Measurements from ENCODE around the gene MAP4K2. TPM values are rescaled to one million over a fixed set of nuclear protein-coding genes. Genes with fewer than 3 reads are reported as not detected.

MAP4K2 gene
- total and polyA plus RNA-seq, 9 of the 15 experiments (the other 6 are each of a cell fraction or from before 2014, with no cell fraction given): 0.13 to 14.5 (median 7.3) TPM

DNA sequence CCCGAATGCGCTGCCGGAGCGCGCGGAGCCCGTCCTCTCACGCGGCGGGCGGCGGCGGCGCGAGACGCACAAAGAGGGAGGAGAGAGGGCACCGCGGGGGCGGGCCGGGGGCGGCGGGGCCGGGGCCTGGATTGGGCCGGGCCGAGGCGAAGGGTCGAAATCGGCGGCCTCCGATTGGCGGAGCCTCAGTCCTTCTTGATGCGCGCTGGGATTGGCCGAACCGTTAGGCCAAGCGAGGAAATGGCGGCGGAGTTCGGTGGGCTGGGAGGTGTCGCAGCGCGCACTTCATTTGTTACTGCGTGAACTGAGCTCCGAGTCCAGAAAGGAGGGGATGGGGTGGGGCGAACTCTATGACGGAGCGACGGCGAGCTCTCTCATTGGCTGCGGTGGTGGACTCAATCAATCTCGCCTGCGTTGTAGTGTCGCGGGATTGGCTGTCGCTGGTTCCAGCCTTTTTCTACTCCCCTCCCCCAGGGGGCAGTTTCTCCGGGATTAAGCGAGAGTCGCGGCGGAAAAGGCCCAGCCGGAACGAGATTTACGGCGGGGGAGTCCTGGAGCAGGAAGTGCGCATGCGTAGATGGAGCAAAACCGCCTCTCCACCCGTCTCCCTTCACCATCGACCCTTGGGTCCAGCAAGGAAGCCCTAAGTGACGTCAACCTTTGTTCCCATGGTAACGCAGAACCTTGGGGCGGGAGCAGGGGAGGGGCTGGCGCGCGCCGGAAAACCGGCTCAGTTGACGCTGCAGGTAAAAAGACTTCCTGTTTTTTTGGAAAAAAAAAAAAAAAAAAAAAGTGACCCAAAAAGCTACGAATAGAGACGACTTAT, 24.3 kb downstream of the MAP4K2 start, which contains the start of gene SF1:
Gene SF1 (minus strand): TSS at position 70 of the 826 bp plus-strand sequence. CDS start 150 bp downstream, outside the sequence.
- Histone ChIP-seq H3K36me3 (ENCODE audit: control insufficient read depth, insufficient read depth, low read length) (peaks cover 38% of the 10 kb centered on the region), H3K4me1 (replicated peaks in 1 of 2; ENCODE audit: control insufficient read depth in 2 of 2, insufficient read depth in 2 of 2, low read length in 2 of 2) (peaks cover 6 to 18% of the 10 kb centered on the region in 2 experiments; a peak in 3 of 5 replicates), H4K20me1 (replicated peaks; ENCODE audit: control insufficient read depth, insufficient read depth, low read length) (peaks cover 23% of the 10 kb centered on the region), H3K9me3 (replicated peaks; ENCODE audit: control insufficient read depth, insufficient read depth, low read depth, low read length) (no peaks in the 10 kb centered on the region), H3K4me3 (peak within 1 kb of the TSS; percentile 67), H3K79me2 (ENCODE audit: control insufficient read depth, insufficient read depth, low read length) (peaks cover 44% of the 10 kb centered on the region), H3K9ac (ENCODE audit: insufficient read depth in 1 of 2, low read depth in 2 of 2, low read length in 2 of 2) (peak within 1 kb of the TSS; percentile 95), H3K4me2 (ENCODE audit: insufficient read depth, low read length) (peak within 1 kb of the TSS; percentile 96), H2AFZ (ENCODE audit: low read depth, low read length) (peak within 1 kb of the TSS; percentile 61), H3K27ac (ENCODE audit: extremely low read depth, low read depth, low read length) (peak within 1 kb of the TSS; percentile 97), H3K27me3 (ENCODE audit: control insufficient read depth in 2 of 2, insufficient read depth in 2 of 2, low read length in 2 of 2) (no peaks in the 10 kb centered on the region), H3K9me1 (ENCODE audit: control insufficient read depth, insufficient read depth, low read length) (peaks cover 9% of the 10 kb centered on the region)
- DNase-seq (ENCODE audit: extremely low read depth in 1 of 4, low spot score in 3 of 4) (peak; percentile 96 to 100 (median 98)), FAIRE-seq (peak; percentile 100), ATAC-seq (peak; percentile 97)
- intact Hi-C loops (cut with micrococcal nuclease) (loop anchor here (1.0 to 5.0 kb wide), 3 partner anchors 24 to 109 kb away; partner anchors contain the start of gene MAP4K2), in situ Hi-C loops (cut with MboI) (no loop called here)
- no TSS peak for BruUV-seq (replicated peaks)
- under 1% methylated on average over 46 of the region's 80 CpGs for WGBS (ENCODE audit: insufficient coverage, low coverage, missing lambda C conversion rate)
- CTCF ChIA-PET (ENCODE audit: low intra/inter-chr PET ratio): interaction anchor here (0.7 kb wide), 1 partner anchor 476 kb away, joined by 4 read pairs; no protein-coding TSS in a partner anchor
- POLR2A ChIA-PET: interaction anchor here (0.5 to 10.8 kb wide), 24 partner anchors 9 to 1947 kb away, joined by 3 to 168 read pairs (median 4); partner anchors contain the start of genes ATG2A, MAP4K2, MEN1 and PYGM
- TF ChIP-seq TEAD2 (tag; IDR thresholded peaks at IDR 0.05) (no peak), ZNF140 (CRISPR knock-in tag; IDR thresholded peaks at IDR 0.05) (no peak), FOXJ3 (CRISPR knock-in tag; IDR thresholded peaks at IDR 0.05) (no peak), SIX5 (IDR thresholded peaks at IDR 0.05; ENCODE audit: borderline replicate concordance in 1 of 2, insufficient read depth in 1 of 2, low read depth in 1 of 2, low read length in 2 of 2) (peak; percentile 21 to 27; a peak in 1 of 4 replicates), KLF10 (CRISPR knock-in tag; IDR thresholded peaks at IDR 0.05) (no peak), BMI1 (IDR thresholded peaks at IDR 0.05; ENCODE audit: low read length) (peak; percentile 90), ETV1 (tag; conservative IDR thresholded peaks at IDR 0.05; ENCODE audit: low read depth) (0 out of 2 replicates have a peak, but pooled peaks have one; percentile 9), PHF8 (IDR thresholded peaks at IDR 0.05; ENCODE audit: borderline replicate concordance, low read length) (peak; percentile 37; the same call in 1 of the 2 replicates), CBFA2T2 (conservative IDR thresholded peaks at IDR 0.05) (no peak), ZNF436 (CRISPR knock-in tag; IDR thresholded peaks at IDR 0.05) (no peak), ZC3H4 (CRISPR knock-in tag; IDR thresholded peaks at IDR 0.05; ENCODE audit: borderline replicate concordance) (no peak), CREBBP (IDR thresholded peaks at IDR 0.05; ENCODE audit: low read depth, low read length) (no peak), BHLHE40 (IDR thresholded peaks at IDR 0.05; ENCODE audit: low read length) (no peak)
- TF ChIP-seq, protein P1, sequence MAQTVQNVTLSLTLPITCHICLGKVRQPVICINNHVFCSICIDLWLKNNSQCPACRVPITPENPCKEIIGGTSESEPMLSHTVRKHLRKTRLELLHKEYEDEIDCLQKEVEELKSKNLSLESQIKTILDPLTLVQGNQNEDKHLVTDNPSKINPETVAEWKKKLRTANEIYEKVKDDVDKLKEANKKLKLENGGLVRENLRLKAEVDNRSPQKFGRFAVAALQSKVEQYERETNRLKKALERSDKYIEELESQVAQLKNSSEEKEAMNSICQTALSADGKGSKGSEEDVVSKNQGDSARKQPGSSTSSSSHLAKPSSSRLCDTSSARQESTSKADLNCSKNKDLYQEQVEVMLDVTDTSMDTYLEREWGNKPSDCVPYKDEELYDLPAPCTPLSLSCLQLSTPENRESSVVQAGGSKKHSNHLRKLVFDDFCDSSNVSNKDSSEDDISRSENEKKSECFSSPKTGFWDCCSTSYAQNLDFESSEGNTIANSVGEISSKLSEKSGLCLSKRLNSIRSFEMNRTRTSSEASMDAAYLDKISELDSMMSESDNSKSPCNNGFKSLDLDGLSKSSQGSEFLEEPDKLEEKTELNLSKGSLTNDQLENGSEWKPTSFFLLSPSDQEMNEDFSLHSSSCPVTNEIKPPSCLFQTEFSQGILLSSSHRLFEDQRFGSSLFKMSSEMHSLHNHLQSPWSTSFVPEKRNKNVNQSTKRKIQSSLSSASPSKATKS (CRISPR knock-in tag; IDR thresholded peaks at IDR 0.05): no peak
- TF ChIP-seq, protein P2, sequence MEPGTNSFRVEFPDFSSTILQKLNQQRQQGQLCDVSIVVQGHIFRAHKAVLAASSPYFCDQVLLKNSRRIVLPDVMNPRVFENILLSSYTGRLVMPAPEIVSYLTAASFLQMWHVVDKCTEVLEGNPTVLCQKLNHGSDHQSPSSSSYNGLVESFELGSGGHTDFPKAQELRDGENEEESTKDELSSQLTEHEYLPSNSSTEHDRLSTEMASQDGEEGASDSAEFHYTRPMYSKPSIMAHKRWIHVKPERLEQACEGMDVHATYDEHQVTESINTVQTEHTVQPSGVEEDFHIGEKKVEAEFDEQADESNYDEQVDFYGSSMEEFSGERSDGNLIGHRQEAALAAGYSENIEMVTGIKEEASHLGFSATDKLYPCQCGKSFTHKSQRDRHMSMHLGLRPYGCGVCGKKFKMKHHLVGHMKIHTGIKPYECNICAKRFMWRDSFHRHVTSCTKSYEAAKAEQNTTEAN (CRISPR knock-in tag; IDR thresholded peaks at IDR 0.05): no peak
- TF ChIP-seq, protein P3, sequence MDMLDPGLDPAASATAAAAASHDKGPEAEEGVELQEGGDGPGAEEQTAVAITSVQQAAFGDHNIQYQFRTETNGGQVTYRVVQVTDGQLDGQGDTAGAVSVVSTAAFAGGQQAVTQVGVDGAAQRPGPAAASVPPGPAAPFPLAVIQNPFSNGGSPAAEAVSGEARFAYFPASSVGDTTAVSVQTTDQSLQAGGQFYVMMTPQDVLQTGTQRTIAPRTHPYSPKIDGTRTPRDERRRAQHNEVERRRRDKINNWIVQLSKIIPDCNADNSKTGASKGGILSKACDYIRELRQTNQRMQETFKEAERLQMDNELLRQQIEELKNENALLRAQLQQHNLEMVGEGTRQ (CRISPR knock-in tag; IDR thresholded peaks at IDR 0.05): no peak

Measured in K562 (cell line).